OCI-LY7 (cell line): ENCODE results near the gene KIF12. TPM values are rescaled to one million over a fixed set of nuclear protein-coding genes. Genes with fewer than 3 reads are reported as not detected.

Source experiments
- BruUV-seq: library from RNA; stranded (reverse); fragments of 400-500 nt; replicated peaks from 2 replicates; lab custom pipeline; 2021; lab: Mats Ljungman, UMichigan
- CTCF ChIA-PET: fragments of 300-600 bp; sonication (Branson Sonifier 250); formaldehyde crosslinking; loops from one replicate; lab custom pipeline; 2022; ENCODE audit warnings: antibody characterized with exemption; ENCODE audit not compliant: unreplicated experiment; lab: Charles Lee
- POLR2A ChIA-PET: fragments of 300-600 bp; sonication (Branson Sonifier 250); formaldehyde crosslinking; loops from one replicate; lab custom pipeline; 2022; ENCODE audit warnings: antibody characterized with exemption; lab: Charles Lee
- DNase-seq: peaks from one replicate; pipeline ENCODE4 v3.0.0-alpha.2; 2015; ENCODE audit warnings: low spot score
- H2AFZ ChIP-seq: fragments of 200-600 bp; sonication (generic), shearing (Covaris generic); 2 replicates; pipeline ENCODE4 v1.6.1; 2014; ENCODE audit warnings: mild to moderate bottlenecking, antibody characterized with exemption, low read length, moderate library complexity
- H3K27ac ChIP-seq: fragments of 200-600 bp; sonication (generic); 2 replicates; pipeline ENCODE4 v1.5.1; 2014; ENCODE audit warnings: mixed run types, low read depth, mild to moderate bottlenecking, moderate library complexity, low read length, inconsistent platforms; ENCODE audit not compliant: poor library complexity, severe bottlenecking
- H3K36me3 ChIP-seq: fragments of 200-600 bp; sonication (generic); 2 replicates; pipeline ENCODE4 v1.6.1; 2014; ENCODE audit warnings: mild to moderate bottlenecking, antibody characterized with exemption, low read length, moderate library complexity, mixed read lengths; ENCODE audit not compliant: insufficient read depth
- H3K4me1 ChIP-seq: fragments of 200-600 bp; sonication (generic); 2 replicates; pipeline ENCODE4 v1.5.1; 2014; ENCODE audit warnings: mild to moderate bottlenecking, low read length; ENCODE audit not compliant: insufficient read depth, poor library complexity, severe bottlenecking
- H3K4me2 ChIP-seq: fragments of 200-600 bp; sonication (generic); 2 replicates; pipeline ENCODE4 v1.6.1; 2014; ENCODE audit warnings: mild to moderate bottlenecking, low read length
- H3K4me3 ChIP-seq: fragments of 200-600 bp; sonication (generic); 2 replicates; pipeline ENCODE4 v1.5.1; 2014; ENCODE audit warnings: mild to moderate bottlenecking, low read depth, low read length; ENCODE audit not compliant: poor library complexity, severe bottlenecking
- H3K79me2 ChIP-seq: fragments of 200-600 bp; sonication (generic); 2 replicates; pipeline ENCODE4 v1.6.1; 2016; ENCODE audit warnings: low read depth, mild to moderate bottlenecking, low read length, moderate library complexity, mixed read lengths; ENCODE audit not compliant: insufficient read depth
- H3K9me2 ChIP-seq: fragments of 200-600 bp; sonication (generic); 2 replicates; pipeline ENCODE4 v1.6.1; 2016; ENCODE audit warnings: mild to moderate bottlenecking, low read length, mixed read lengths; ENCODE audit not compliant: insufficient read depth
- H3K9me3 ChIP-seq: fragments of 200-600 bp; sonication (generic); 2 replicates; pipeline ENCODE4 v1.6.1; 2014; ENCODE audit warnings: mild to moderate bottlenecking, mixed run types, low read length, mixed read lengths
- H4K20me1 ChIP-seq: fragments of 200-600 bp; sonication (generic); 2 replicates; pipeline ENCODE4 v1.6.1; 2014; ENCODE audit warnings: mild to moderate bottlenecking, antibody characterized with exemption, low read length, moderate library complexity, mixed read lengths; ENCODE audit not compliant: insufficient read depth
- EZH2phosphoT487 ChIP-seq: fragments of 200-600 bp; sonication (generic); IDR thresholded peaks from 2 replicates; pipeline ENCODE4 v1.6.1; 2018; ENCODE audit warnings: low read depth, borderline replicate concordance, mild to moderate bottlenecking, mixed run types, antibody characterized with exemption, low read length, moderate library complexity, mixed read lengths
- intact Hi-C: fragments of 100-400 bp; cut with micrococcal nuclease; formaldehyde crosslinking; loops from one replicate; pipeline ENCODE4 v1.10.0; 2022; ENCODE audit not compliant: unreplicated experiment
- total RNA-seq, 2 experiments: library from RNA; depleted of rRNA in 1 of 2; stranded (reverse); fragments of >200 nt in 1 of 2; shearing (Covaris generic) in 1 of 2; gene quantifications; 2 replicates each; pipeline ENCODE4 v1.2.3, GENCODE V29; 2014 to 2022
- TF ChIP-seq, protein P1 (sequence below): fragments of 200-600 bp; sonication (generic); conservative IDR thresholded peaks from 2 replicates; pipeline ENCODE4 v1.5.1; 2014; ENCODE audit warnings: mild to moderate bottlenecking, antibody characterized with exemption, low read length, moderate library complexity, mixed read lengths

KIF12 gene
- total RNA-seq, 2 experiments from 2014 or later: not detected

DNA sequence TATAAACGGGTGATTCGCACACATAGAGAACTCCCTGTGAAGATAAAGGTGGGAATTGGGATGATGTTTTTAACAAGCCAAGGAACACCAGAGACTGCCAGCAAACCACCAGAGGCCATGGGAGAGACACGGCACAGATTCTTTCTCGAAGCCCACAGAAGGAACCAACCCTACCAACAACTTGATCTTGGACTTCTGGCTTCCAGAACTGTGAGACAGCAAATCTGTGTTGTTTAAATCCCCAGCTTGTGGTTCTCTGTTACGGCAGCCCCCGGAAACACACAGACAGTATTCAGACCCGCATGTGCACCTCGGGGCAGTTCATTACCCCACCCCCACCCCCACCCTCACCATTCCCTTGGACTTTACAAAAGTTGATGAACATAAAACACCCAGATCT lies 33.8 kb downstream of the KIF12 start:
- ChIA-PET POLR2A (no interaction called here), CTCF (no interaction called here)
- intact Hi-C loops: no loop called here
- Histone ChIP-seq H3K9me3 (no peaks in the 10 kb centered on the region), H3K4me2 (no peak overlapping the region), H2AFZ (no peak overlapping the region), H3K79me2 (no peaks in the 10 kb centered on the region), H4K20me1 (no peaks in the 10 kb centered on the region), H3K4me1 (no peaks in the 10 kb centered on the region), H3K4me3 (no peak overlapping the region), H3K36me3 (no peaks in the 10 kb centered on the region), H3K9me2 (no peaks in the 10 kb centered on the region), H3K27ac (no peak overlapping the region)
- no peak for DNase-seq
- TF ChIP-seq, protein P1, sequence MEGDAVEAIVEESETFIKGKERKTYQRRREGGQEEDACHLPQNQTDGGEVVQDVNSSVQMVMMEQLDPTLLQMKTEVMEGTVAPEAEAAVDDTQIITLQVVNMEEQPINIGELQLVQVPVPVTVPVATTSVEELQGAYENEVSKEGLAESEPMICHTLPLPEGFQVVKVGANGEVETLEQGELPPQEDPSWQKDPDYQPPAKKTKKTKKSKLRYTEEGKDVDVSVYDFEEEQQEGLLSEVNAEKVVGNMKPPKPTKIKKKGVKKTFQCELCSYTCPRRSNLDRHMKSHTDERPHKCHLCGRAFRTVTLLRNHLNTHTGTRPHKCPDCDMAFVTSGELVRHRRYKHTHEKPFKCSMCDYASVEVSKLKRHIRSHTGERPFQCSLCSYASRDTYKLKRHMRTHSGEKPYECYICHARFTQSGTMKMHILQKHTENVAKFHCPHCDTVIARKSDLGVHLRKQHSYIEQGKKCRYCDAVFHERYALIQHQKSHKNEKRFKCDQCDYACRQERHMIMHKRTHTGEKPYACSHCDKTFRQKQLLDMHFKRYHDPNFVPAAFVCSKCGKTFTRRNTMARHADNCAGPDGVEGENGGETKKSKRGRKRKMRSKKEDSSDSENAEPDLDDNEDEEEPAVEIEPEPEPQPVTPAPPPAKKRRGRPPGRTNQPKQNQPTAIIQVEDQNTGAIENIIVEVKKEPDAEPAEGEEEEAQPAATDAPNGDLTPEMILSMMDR: no peak
- TF ChIP-seq EZH2phosphoT487: no peak
- BruUV-seq: no TSS peak

DNA sequence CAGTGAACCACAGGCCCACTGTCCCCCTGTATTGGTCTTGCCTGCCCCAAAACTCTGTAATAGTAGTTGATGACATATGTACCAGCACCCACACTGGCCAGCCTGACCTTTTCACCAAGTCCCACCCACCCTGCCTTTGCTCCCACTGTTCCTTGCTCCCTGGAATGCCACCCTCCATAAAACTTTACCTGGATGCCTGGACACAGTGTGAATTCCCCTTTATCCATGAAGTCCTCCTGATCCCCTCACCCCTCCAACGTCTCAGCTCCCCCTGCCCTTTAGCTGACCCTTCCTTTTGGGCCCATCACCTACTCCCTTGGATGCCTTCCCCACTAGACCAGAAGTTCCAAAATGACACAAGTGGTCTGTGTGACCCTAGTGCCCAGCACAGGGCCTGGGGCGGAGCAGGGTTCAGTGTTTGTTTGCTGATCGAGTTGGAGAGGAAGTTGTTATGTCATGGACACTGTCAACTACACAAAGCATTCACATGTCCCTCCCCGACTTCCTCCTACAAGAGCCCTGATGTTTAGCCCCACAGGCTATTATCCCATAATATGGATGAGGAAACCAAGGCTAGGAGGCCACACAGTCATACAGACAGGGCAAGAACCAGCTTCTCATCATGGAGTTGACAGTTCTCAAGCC lies 37.1 kb downstream of the KIF12 start:
- Histone ChIP-seq H3K4me2 (no peak overlapping the region), H3K36me3 (no peaks in the 10 kb centered on the region), H2AFZ (no peak overlapping the region), H4K20me1 (no peaks in the 10 kb centered on the region), H3K79me2 (no peaks in the 10 kb centered on the region), H3K4me3 (no peak overlapping the region), H3K9me3 (no peaks in the 10 kb centered on the region), H3K27ac (no peak overlapping the region), H3K4me1 (no peaks in the 10 kb centered on the region), H3K9me2 (no peaks in the 10 kb centered on the region)
- intact Hi-C loops: no loop called here
- no peak for TF ChIP-seq EZH2phosphoT487
- TF ChIP-seq, protein P1: no peak
- no peak for DNase-seq
- CTCF ChIA-PET: no interaction called here
- no TSS peak for BruUV-seq
- POLR2A ChIA-PET: no interaction called here

DNA sequence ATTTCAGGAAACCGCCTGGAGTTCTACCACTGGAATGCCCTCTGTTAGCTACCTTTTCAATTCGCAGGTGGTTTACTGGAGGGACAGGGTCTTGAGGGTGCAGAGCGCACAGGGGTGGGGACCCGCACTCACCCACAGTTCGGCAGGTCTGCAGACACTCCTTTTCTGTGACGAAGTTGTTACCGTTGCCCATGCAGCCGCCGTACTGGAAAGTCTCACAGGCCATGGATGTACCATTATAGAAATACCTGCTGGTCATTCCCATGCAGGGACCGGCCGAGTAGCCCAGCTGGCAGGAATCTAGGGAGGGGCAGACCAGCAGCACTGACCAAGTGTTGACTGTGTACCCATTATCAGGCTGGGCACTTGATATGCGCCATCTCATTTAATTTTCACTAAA lies 37.8 kb downstream of the KIF12 start:
- no peak overlapping the region for H2AFZ ChIP-seq
- no peak overlapping the region for H3K4me2 ChIP-seq
- intact Hi-C loops: no loop called here
- H4K20me1 ChIP-seq: no peaks in the 10 kb centered on the region
- no peaks in the 10 kb centered on the region for H3K4me1 ChIP-seq
- no peaks in the 10 kb centered on the region for H3K36me3 ChIP-seq
- H3K9me2 ChIP-seq: no peaks in the 10 kb centered on the region
- no peak for TF ChIP-seq EZH2phosphoT487
- TF ChIP-seq, protein P1: no peak
- no peaks in the 10 kb centered on the region for H3K9me3 ChIP-seq
- BruUV-seq: no TSS peak
- no peak overlapping the region for H3K27ac ChIP-seq
- POLR2A ChIA-PET: no interaction called here
- CTCF ChIA-PET: no interaction called here
- DNase-seq: no peak
- H3K79me2 ChIP-seq: no peaks in the 10 kb centered on the region
- H3K4me3 ChIP-seq: no peak overlapping the region
